Prostate gland (tissue), 2 donors: ENCODE measurements around the gene PPP1R8. TPM values are rescaled to one million over a fixed set of nuclear protein-coding genes. Genes with fewer than 3 reads are reported as not detected.

Experiments
- DNase-seq: peaks from one replicate; pipeline ENCODE4 v3.0.0-alpha.2; 2019; ENCODE audit warnings: low spot score
- H3K27ac ChIP-seq, 2 donors: fragments of 200-600 bp; sonication (generic); 2 replicates each; pipeline ENCODE4 v1.5.1; 2017 to 2019
- H3K27me3 ChIP-seq: fragments of 200-600 bp; sonication (generic); replicated peaks from 2 replicates; pipeline ENCODE4 v1.5.1; 2019; ENCODE audit not compliant: insufficient read depth
- H3K36me3 ChIP-seq, 2 donors: fragments of 200-600 bp; sonication (generic); 1 replicate in 1 of 2; 2 replicates in 1 of 2; pipeline versions ENCODE4 v1.5.1 to v1.8.1; 2017 to 2019
- H3K4me1 ChIP-seq: fragments of 200-600 bp; sonication (generic); replicated peaks from 2 replicates; pipeline ENCODE4 v1.5.1; 2019
- H3K4me3 ChIP-seq, 2 donors: fragments of 200-600 bp; sonication (generic); 2 replicates each; pipeline ENCODE4 v1.5.1; 2017 to 2019
- H3K9me3 ChIP-seq: fragments of 200-600 bp; sonication (generic); 2 replicates; pipeline ENCODE4 v1.5.1; 2017
- POLR2A ChIP-seq: fragments of 450-650 bp; IDR thresholded peaks from one replicate; pipeline ENCODE4 v1.6.1; 2016; ENCODE audit warnings: antibody characterized with exemption, mild to moderate bottlenecking
- POLR2AphosphoS5 ChIP-seq: sonication (generic); formaldehyde crosslinking; IDR thresholded peaks from one replicate; pipeline ENCODE4 v1.6.1; 2017; ENCODE audit warnings: antibody characterized with exemption
- WGBS: methylation state at CpG from one replicate; pipeline ENCODE4 v1.1.5; 2018; 5-methylcytosine and 5-hydroxymethylcytosine counted together
- intact Hi-C: fragments of 100-400 bp; cut with DNase I; formaldehyde crosslinking; loops from one replicate; pipeline ENCODE4 v1.14.2; 2022
- total RNA-seq, 2 donors: library from RNA; depleted of rRNA; stranded (reverse); fragments of >200 nt; gene quantifications; one replicate each; pipeline ENCODE4 v1.1.0, GENCODE V29; 2016
- TF ChIP-seq, protein P1 (sequence below), 4 experiments: fragments of 200-600 bp in 2 of 4; fragments of 450-650 bp in 2 of 4; sonication (generic) in 2 of 4; IDR thresholded peaks; 1 replicate in 3 of 4; 2 replicates in 1 of 4; pipeline ENCODE4 v1.5.1; 2016 to 2019; ENCODE audit warnings: antibody characterized with exemption in 4 of 4, mild to moderate bottlenecking in 2 of 4, moderate library complexity in 2 of 4

The PPP1R8 gene
- total RNA-seq, 2 donors from 2014 or later: 37.8 to 64.5 TPM

DNA sequence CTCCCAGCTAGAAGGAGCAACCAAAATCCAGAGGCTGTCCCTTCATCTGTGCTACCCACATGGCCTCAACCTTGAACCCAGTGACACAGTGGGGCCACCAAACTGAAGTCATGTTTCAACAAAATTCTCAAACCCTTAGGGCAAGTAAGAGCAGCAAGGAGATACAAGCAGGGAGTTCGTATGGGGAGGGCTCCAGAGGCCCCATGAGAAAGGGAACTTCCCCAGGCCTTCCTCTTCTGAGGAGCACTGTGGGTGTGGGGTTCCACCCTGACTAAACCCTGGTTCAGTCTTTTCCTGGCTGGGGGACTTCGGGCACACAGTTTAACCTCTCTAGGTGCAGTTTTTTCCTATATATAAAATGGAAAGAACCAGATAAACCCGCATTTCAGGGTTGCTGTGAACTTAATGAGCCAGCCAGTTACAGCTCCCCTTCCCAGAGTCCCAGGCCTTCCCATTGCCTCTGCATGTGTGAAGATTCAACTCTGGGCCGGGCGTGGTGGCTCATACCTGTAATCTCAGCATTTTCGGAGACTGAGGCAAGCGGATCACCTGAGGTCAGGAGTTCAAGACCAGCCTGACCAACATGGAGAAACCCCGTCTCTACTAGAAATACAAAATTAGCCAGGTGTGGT, 33.8 kb downstream of the PPP1R8 start:
- Histone ChIP-seq H3K27me3 (no peaks in the 10 kb centered on the region), H3K4me3 (no peak overlapping the region), H3K27ac (no peak overlapping the region), H3K36me3 (no peaks in the 10 kb centered on the region), H3K9me3 (no peaks in the 10 kb centered on the region), H3K4me1 (no peaks in the 10 kb centered on the region)
- WGBS: 70% methylated on average over 8 of the region's 8 CpGs
- TF ChIP-seq POLR2AphosphoS5: no peak
- TF ChIP-seq, protein P1, sequence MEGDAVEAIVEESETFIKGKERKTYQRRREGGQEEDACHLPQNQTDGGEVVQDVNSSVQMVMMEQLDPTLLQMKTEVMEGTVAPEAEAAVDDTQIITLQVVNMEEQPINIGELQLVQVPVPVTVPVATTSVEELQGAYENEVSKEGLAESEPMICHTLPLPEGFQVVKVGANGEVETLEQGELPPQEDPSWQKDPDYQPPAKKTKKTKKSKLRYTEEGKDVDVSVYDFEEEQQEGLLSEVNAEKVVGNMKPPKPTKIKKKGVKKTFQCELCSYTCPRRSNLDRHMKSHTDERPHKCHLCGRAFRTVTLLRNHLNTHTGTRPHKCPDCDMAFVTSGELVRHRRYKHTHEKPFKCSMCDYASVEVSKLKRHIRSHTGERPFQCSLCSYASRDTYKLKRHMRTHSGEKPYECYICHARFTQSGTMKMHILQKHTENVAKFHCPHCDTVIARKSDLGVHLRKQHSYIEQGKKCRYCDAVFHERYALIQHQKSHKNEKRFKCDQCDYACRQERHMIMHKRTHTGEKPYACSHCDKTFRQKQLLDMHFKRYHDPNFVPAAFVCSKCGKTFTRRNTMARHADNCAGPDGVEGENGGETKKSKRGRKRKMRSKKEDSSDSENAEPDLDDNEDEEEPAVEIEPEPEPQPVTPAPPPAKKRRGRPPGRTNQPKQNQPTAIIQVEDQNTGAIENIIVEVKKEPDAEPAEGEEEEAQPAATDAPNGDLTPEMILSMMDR (IDR thresholded peaks at IDR 0.05): no peak
- no peak for TF ChIP-seq POLR2A
- DNase-seq: no peak
- intact Hi-C loops: loop anchor here (10.0 kb wide), 1 partner anchor 360 kb away; no protein-coding TSS in a partner anchor

DNA sequence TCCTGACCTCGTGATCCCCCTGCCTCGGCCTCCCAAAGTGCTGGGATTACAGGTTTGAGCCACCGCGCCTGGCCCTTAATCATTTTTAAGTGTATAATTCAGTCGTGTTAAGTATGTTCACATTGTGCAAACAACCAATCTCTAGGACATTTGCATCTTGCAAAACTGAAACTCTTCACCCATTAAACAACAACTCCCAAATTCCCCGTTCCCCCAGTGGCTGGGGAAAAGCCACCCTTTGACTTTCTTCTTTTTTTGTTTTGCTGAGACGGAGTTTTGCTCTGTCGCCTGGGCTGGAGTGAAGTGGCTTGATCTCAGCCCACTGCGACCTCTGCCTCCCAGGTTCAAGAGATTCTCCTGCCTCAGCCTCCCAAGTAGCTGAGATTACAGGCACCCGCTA, 35.2 kb downstream of the PPP1R8 start:
- no peak overlapping the region for H3K27ac ChIP-seq
- H3K27me3 ChIP-seq: no peaks in the 10 kb centered on the region
- no peak overlapping the region for H3K4me3 ChIP-seq
- WGBS: 96% methylated on average over 10 of the region's 10 CpGs
- no peaks in the 10 kb centered on the region for H3K4me1 ChIP-seq
- no peak for TF ChIP-seq POLR2A
- TF ChIP-seq POLR2AphosphoS5: no peak
- TF ChIP-seq, protein P1 (IDR thresholded peaks at IDR 0.05): no peak
- no peaks in the 10 kb centered on the region for H3K36me3 ChIP-seq
- no peak for DNase-seq
- intact Hi-C loops: loop anchor here (10.0 kb wide), 1 partner anchor 359 kb away; no protein-coding TSS in a partner anchor
- H3K9me3 ChIP-seq: no peaks in the 10 kb centered on the region

DNA sequence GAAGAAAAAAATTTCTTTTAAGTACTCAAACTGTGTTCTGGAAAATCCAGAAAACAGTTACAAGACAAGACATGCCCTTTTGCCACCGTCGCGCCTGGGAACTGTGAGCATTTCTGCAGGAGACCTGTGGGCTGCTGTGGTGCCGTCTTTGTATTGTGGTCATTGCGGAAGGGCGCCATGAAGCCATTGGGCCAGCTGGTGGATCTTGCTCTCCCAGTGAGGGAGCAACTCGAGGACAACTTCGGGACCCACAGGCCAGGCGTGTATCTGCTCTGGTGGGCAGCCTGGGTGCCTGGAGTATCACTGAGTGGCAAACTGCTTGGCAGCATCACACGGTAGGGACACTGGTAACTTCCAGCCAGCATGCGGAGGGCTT, 38.0 kb downstream of the PPP1R8 start:
- H3K27ac ChIP-seq: no peak overlapping the region
- H3K27me3 ChIP-seq: no peaks in the 10 kb centered on the region
- TF ChIP-seq POLR2A (no peak), POLR2AphosphoS5 (no peak)
- TF ChIP-seq, protein P1 (IDR thresholded peaks at IDR 0.05): no peak
- H3K4me1 ChIP-seq: no peaks in the 10 kb centered on the region
- WGBS: 57% methylated on average over 11 of the region's 11 CpGs
- DNase-seq: no peak
- H3K36me3 ChIP-seq: no peaks in the 10 kb centered on the region
- no peaks in the 10 kb centered on the region for H3K9me3 ChIP-seq
- intact Hi-C loops: loop anchor here (10.0 kb wide), 1 partner anchor 356 kb away; no protein-coding TSS in a partner anchor
- H3K4me3 ChIP-seq: no peak overlapping the region

DNA sequence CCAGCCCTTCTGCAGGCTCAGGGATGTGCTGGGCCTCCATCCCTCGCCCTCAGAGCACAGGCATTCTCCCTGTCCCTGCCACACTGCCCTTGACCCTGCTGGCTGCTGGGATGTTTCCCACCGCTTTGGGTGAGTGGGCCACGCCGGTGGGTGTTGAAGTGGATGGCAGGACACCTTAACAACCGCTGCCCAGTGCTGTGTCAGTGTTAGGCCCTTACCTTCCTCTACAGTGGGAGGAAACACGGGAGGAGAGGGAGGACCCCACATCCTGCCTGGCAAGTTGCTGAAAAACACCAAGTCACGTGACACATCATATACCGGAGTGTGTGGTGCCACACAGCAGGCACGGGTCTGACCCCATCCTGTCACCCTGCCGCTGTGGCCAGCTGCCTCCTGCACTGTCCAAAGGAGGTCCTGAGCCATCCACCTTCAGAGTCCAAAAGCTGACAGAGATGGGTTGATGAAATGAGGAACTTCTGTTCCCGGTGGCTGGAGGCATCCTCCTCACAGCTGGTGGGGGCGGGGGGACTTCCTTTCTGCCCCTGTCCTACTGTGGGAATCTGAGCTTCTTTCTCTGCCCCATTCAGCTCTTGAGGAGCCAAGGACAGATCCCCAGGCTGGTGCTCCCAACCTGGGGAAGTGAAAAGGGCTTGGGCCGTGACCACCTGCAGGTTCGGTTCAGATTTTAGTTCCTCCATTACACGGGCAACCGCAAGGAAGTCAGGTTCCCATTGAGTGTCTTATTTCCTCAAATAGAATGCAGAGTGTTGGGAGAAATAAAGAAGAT, 38.5 kb downstream of the PPP1R8 start:
- Histone ChIP-seq H3K27ac (no peak overlapping the region), H3K4me3 (no peak overlapping the region), H3K27me3 (no peaks in the 10 kb centered on the region), H3K9me3 (no peaks in the 10 kb centered on the region), H3K36me3 (no peaks in the 10 kb centered on the region), H3K4me1 (no peaks in the 10 kb centered on the region)
- intact Hi-C loops: loop anchor here (10.0 kb wide), 1 partner anchor 356 kb away; no protein-coding TSS in a partner anchor
- WGBS: 66% methylated on average over 16 of the region's 16 CpGs
- TF ChIP-seq POLR2A (no peak), POLR2AphosphoS5 (no peak)
- TF ChIP-seq, protein P1 (IDR thresholded peaks at IDR 0.05): no peak
- no peak for DNase-seq
